T-cell (primary cell): ENCODE measurements around the gene ADGRG6. TPM values are rescaled to one million over a fixed set of nuclear protein-coding genes. Genes with fewer than 3 reads are reported as not detected.

Experiments
- ATAC-seq, 4 experiments: fragments of 200-7000 bp in 3 of 4; fragments of 150-1000 bp in 1 of 4; cut with Tn5 transposase; replicated peaks in 1 of 4; 1 replicate in 3 of 4; 2 replicates in 1 of 4; pipeline ENCODE4 v1.10.0; 2021; ENCODE audit warnings: moderate library complexity in 3 of 4, mild to moderate bottlenecking in 2 of 4, moderate number of reproducible peaks in 1 of 4
- CTCF ChIA-PET, 2 donors: fragments of 300-600 bp; sonication (Branson Sonifier 250); formaldehyde crosslinking; loops; one replicate each; lab custom pipeline; 2022; ENCODE audit warnings: antibody characterized with exemption in 2 of 2; lab: Charles Lee
- POLR2A ChIA-PET, 2 donors: fragments of 300-600 bp; sonication (Branson Sonifier 250); formaldehyde crosslinking; loops; one replicate each; lab custom pipeline; 2022; ENCODE audit warnings: antibody characterized with exemption in 2 of 2; lab: Charles Lee
- DNase-seq, 35 experiments: peaks; one replicate each; pipeline versions ENCODE4 v3.0.0 to v3.0.0-alpha.2; 2013 to 2023
- H3K27ac ChIP-seq: one replicate; pipeline ENCODE4 v1.5.1; 2013; ENCODE audit warnings: low read length
- H3K27me3 ChIP-seq, 2 experiments: replicated peaks in 1 of 2; 1 replicate in 1 of 2; 2 replicates in 1 of 2; pipeline versions ENCODE4 v1.6.1 to v1.7.0; 2013; ENCODE audit warnings: low read length in 1 of 2, mixed read lengths in 1 of 2; ENCODE audit not compliant: control insufficient read depth in 2 of 2, insufficient read depth in 2 of 2; ENCODE audit errors: extremely low read depth in 1 of 2
- H3K36me3 ChIP-seq, 2 donors: 1 replicate in 1 of 2; 2 replicates in 1 of 2; pipeline versions ENCODE4 v1.6.1 to v1.7.0; 2013; ENCODE audit warnings: low read length in 1 of 2; ENCODE audit not compliant: control insufficient read depth in 2 of 2, insufficient read depth in 1 of 2; ENCODE audit errors: extremely low read depth in 1 of 2
- H3K4me1 ChIP-seq, 2 experiments: 1 replicate in 1 of 2; 2 replicates in 1 of 2; pipeline versions ENCODE4 v1.6.1 to v1.7.0; 2013; ENCODE audit warnings: low read length in 2 of 2, mixed read lengths in 1 of 2; ENCODE audit not compliant: insufficient read depth in 2 of 2, control insufficient read depth in 1 of 2; ENCODE audit errors: extremely low read depth in 1 of 2
- H3K4me3 ChIP-seq, 2 donors: 1 replicate in 1 of 2; 2 replicates in 1 of 2; pipeline versions ENCODE4 v1.5.1 to v1.7.0; 2013; ENCODE audit warnings: mild to moderate bottlenecking in 2 of 2, low read length in 1 of 2, moderate library complexity in 1 of 2; ENCODE audit not compliant: control insufficient read depth in 1 of 2; ENCODE audit errors: extremely low read depth in 1 of 2
- H3K9me3 ChIP-seq: 2 replicates; pipeline ENCODE4 v1.7.0; 2013
- H3K27ac Mint-ChIP-seq, 2 donors: one replicate each; pipeline ENCODE4 v1.8.0; 2020 to 2021; ENCODE audit warnings: mild to moderate bottlenecking in 2 of 2, mixed read lengths in 2 of 2
- H3K27me3 Mint-ChIP-seq, 2 donors: one replicate each; pipeline ENCODE4 v1.8.0; 2021 to 2022; ENCODE audit warnings: mixed read lengths in 2 of 2
- H3K36me3 Mint-ChIP-seq: one replicate; pipeline ENCODE4 v1.8.0; 2021; ENCODE audit warnings: mixed read lengths
- H3K4me1 Mint-ChIP-seq, 3 donors: one replicate each; pipeline ENCODE4 v1.8.0; 2020 to 2022; ENCODE audit warnings: mixed read lengths in 3 of 3, mild to moderate bottlenecking in 1 of 3
- H3K4me3 Mint-ChIP-seq, 3 donors: one replicate each; pipeline ENCODE4 v1.8.0; 2020 to 2022; ENCODE audit warnings: mild to moderate bottlenecking in 3 of 3, mixed read lengths in 3 of 3, moderate library complexity in 3 of 3
- H3K9me3 Mint-ChIP-seq, 3 donors: one replicate each; pipeline ENCODE4 v1.8.0; 2020 to 2022; ENCODE audit warnings: mixed read lengths in 3 of 3
- WGBS: methylation state at CpG from one replicate; pipeline ENCODE4 v1.1.5; 2013; ENCODE audit warnings: missing lambda C conversion rate; ENCODE audit not compliant: insufficient coverage; 5-methylcytosine and 5-hydroxymethylcytosine counted together
- total RNA-seq, 35 experiments: library from RNA in 6 of 35; stranded (reverse) in 6 of 35; fragments of 120-200 nt in 1 of 35; gene quantifications; one replicate each; pipeline versions ENCODE4 v1.2.1 to v1.2.4 and lab custom pipeline; 2013 to 2026

Gene ADGRG6
- total RNA-seq, 5 donors from 2014 or later (not counting 1 experiment from before 2014, with no cell fraction given): 0.51 to 0.89 (median 0.61) TPM

- peaks cover 0 to 3% of the 10 kb centered on the region in 2 experiments for H3K27me3 ChIP-seq
- H3K9me3 Mint-ChIP-seq: no peaks in the 10 kb centered on the region
- H3K27me3 Mint-ChIP-seq: peaks cover 0 to 7% of the 10 kb centered on the region in 2 donors
- H3K4me3 Mint-ChIP-seq: no peak overlapping the region
- WGBS: no CpG with 5 or more reads among the region's 1 CpG
- H3K4me1 Mint-ChIP-seq: peaks cover 6 to 17% (median 13%) of the 10 kb centered on the region in 3 donors
- H3K9me3 ChIP-seq: no peaks in the 10 kb centered on the region
- H3K4me3 ChIP-seq: no peak overlapping the region
- ATAC-seq (no peak), DNase-seq (no peak)
- no peak overlapping the region for H3K27ac Mint-ChIP-seq
- H3K4me1 ChIP-seq: peaks cover 3 to 16% of the 10 kb centered on the region in 2 experiments
- H3K36me3 Mint-ChIP-seq: no peaks in the 10 kb centered on the region
- H3K36me3 ChIP-seq: no peaks in the 10 kb centered on the region
- POLR2A ChIA-PET: no interaction called here
- no peak overlapping the region for H3K27ac ChIP-seq
- CTCF ChIA-PET: interaction anchor here in 1 of 2 donors (1.3 kb wide), 1 partner anchor 33 kb away, joined by 4 read pairs; no protein-coding TSS in a partner anchor
Measured at GRCh38 chr6:142356884-142357225, 55.0 kb downstream of the ADGRG6 start.

DNA sequence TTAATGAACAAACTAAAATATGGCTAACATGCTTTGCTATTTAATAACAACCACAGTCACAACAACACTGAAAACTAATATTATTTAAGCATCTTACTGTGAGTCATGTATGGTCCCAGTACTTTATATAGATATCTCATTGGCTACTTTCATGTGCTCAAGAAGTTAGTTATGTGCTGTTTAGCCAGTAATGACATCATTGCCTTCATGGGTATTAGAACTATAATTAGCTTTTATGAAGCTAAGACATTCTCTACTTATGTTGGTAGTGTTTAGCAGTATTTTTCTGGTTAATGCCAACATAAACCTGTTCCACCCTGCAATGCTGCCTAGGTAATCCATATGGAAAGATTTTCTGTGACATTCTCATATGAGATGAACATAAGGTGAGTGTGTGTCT is 56.1 kb downstream of the ADGRG6 start:
- ATAC-seq: no peak
- Mint-ChIP-seq H3K36me3 (no peaks in the 10 kb centered on the region), H3K4me1 (peaks cover 6 to 17% (median 13%) of the 10 kb centered on the region in 3 donors), H3K9me3 (no peaks in the 10 kb centered on the region), H3K4me3 (no peak overlapping the region), H3K27ac (no peak overlapping the region), H3K27me3 (peaks cover 0 to 7% of the 10 kb centered on the region in 2 donors)
- ChIA-PET POLR2A (no interaction called here), CTCF (no interaction called here)
- H3K9me3 ChIP-seq: no peaks in the 10 kb centered on the region
- H3K27me3 ChIP-seq: peaks cover 0 to 3% of the 10 kb centered on the region in 2 experiments
- no peak for DNase-seq
- no peaks in the 10 kb centered on the region for H3K36me3 ChIP-seq
- H3K4me3 ChIP-seq: no peak overlapping the region
- no peak overlapping the region for H3K27ac ChIP-seq
- H3K4me1 ChIP-seq: peaks cover 3 to 16% of the 10 kb centered on the region in 2 experiments

DNA sequence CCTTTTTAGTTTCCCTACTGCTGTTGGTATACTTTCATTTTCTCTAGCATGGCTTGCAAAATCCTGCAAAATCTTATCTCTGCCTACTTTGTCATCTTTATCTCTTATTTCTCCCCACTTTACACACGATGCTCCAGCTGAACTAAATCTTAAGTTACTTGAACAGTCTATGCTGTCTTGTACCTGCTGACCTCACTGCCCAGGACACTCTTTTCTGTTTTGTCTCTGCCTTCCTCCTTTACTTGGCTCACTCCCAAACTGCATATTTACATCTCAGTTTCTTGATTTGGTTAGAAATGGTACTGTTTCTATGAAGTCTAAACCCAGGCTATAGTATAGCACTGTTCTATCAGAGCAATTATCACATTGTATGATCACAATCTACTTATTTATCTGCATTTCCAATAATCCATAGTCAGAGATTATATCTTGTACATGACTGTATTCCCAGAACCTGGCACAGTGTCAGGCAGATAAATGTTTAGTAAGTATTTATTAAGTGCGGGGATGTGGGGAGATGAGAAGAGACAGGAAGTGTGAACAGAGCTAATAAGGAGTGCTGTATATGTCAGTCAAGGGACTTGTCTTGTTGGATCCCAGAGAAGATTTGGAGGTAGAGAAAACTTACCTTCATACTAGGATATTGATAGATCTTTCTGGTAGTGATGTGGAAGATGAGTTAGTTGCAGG is 57.6 kb downstream of the ADGRG6 start:
- Histone ChIP-seq H3K4me3 (no peak overlapping the region), H3K36me3 (no peaks in the 10 kb centered on the region), H3K27me3 (peaks cover 0 to 3% of the 10 kb centered on the region in 2 experiments), H3K9me3 (no peaks in the 10 kb centered on the region), H3K27ac (no peak overlapping the region), H3K4me1 (peaks cover 3 to 16% of the 10 kb centered on the region in 2 experiments)
- DNase-seq (no peak), ATAC-seq (no peak)
- Mint-ChIP-seq H3K4me1 (peaks cover 6 to 17% (median 13%) of the 10 kb centered on the region in 3 donors), H3K36me3 (no peaks in the 10 kb centered on the region), H3K4me3 (no peak overlapping the region), H3K27me3 (peaks cover 0 to 5% of the 10 kb centered on the region in 2 donors), H3K27ac (no peak overlapping the region), H3K9me3 (no peaks in the 10 kb centered on the region)
- ChIA-PET CTCF (no interaction called here), POLR2A (no interaction called here)
- 75% methylated on average over 2 of the region's 2 CpGs for WGBS

- Mint-ChIP-seq H3K27ac (no peak overlapping the region), H3K4me3 (no peak overlapping the region), H3K36me3 (no peaks in the 10 kb centered on the region), H3K9me3 (no peaks in the 10 kb centered on the region), H3K27me3 (peaks cover 5 to 8% of the 10 kb centered on the region in 2 donors), H3K4me1 (peaks cover 1 to 8% (median 5%) of the 10 kb centered on the region in 3 donors)
- POLR2A ChIA-PET: no interaction called here
- H3K27me3 ChIP-seq: peaks cover 0 to 3% of the 10 kb centered on the region in 2 experiments
- no peak for DNase-seq
- ATAC-seq: no peak
- no peak overlapping the region for H3K4me3 ChIP-seq
- H3K4me1 ChIP-seq: peaks cover 0 to 6% of the 10 kb centered on the region in 2 experiments
- CTCF ChIA-PET: interaction anchor here in 1 of 2 donors (0.6 kb wide), 1 partner anchor 508 kb away, joined by 3 read pairs; no protein-coding TSS in a partner anchor
- H3K27ac ChIP-seq: no peak overlapping the region
- H3K9me3 ChIP-seq: no peaks in the 10 kb centered on the region
- WGBS: 87% methylated on average over 5 of the region's 5 CpGs
- H3K36me3 ChIP-seq: no peaks in the 10 kb centered on the region
Measured at GRCh38 chr6:142361345-142361744, 59.5 kb downstream of the ADGRG6 start.

DNA sequence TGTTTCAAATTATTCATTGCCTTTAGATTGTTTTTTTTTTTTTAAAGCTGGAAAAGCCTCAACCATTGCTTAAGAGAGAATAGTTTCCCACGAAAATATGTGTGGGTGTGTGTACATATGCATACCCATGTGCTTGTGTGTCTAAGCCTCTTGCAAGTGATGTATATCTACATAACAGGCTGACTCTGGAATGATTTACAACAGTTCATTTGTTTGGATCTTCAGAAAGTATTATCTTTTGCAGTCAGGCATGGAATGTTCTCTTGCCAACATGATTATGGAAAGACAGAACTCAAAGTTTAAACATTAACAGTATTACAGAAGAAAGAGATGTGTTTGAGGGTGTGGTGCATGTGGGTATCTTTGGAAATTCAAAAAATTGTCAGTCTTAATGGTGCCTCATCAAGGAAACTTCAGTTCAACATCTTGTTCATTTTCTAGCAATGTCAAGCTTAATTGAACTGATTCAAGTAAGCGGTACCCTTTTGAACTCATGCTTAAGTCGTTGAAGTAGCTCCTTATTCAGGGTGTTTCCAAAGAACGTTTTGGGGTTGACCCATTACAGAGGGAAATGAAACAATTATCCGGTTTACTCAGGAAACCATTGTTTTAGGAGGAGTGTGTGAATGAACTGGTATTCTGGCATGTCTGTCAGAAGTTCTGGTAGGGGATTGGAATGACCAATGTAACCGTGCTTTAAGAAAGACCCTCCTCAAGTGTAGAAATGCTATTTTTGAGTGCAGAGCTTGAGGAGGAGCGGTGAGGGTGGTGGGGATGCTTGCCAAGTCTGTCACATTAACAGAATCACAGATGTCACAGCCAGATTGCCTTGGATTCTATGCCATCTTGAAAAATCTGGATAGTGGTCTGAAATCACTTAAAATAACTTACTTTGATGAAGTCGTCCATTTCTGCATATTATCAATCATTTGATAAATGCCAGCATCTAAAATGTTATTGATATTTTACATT is 60.3 kb downstream of the ADGRG6 start:
- Histone ChIP-seq H3K4me3 (no peak overlapping the region), H3K36me3 (no peaks in the 10 kb centered on the region), H3K4me1 (peaks cover 0 to 5% of the 10 kb centered on the region in 2 experiments), H3K27me3 (peaks cover 0 to 3% of the 10 kb centered on the region in 2 experiments), H3K9me3 (no peaks in the 10 kb centered on the region), H3K27ac (no peak overlapping the region)
- ChIA-PET CTCF (interaction anchor here (0.6 to 0.7 kb wide), 2 partner anchors 10 to 508 kb away, joined by 3 read pairs; no protein-coding TSS in a partner anchor), POLR2A (no interaction called here)
- 83% methylated on average over 5 of the region's 8 CpGs for WGBS
- H3K9me3 Mint-ChIP-seq: no peaks in the 10 kb centered on the region
- H3K4me3 Mint-ChIP-seq: no peak overlapping the region
- no peak for DNase-seq
- no peak for ATAC-seq
- peaks cover 5 to 9% of the 10 kb centered on the region in 2 donors for H3K27me3 Mint-ChIP-seq
- no peaks in the 10 kb centered on the region for H3K36me3 Mint-ChIP-seq
- H3K27ac Mint-ChIP-seq: no peak overlapping the region
- peaks cover 0 to under 1% (median 0%) of the 10 kb centered on the region in 3 donors for H3K4me1 Mint-ChIP-seq

DNA sequence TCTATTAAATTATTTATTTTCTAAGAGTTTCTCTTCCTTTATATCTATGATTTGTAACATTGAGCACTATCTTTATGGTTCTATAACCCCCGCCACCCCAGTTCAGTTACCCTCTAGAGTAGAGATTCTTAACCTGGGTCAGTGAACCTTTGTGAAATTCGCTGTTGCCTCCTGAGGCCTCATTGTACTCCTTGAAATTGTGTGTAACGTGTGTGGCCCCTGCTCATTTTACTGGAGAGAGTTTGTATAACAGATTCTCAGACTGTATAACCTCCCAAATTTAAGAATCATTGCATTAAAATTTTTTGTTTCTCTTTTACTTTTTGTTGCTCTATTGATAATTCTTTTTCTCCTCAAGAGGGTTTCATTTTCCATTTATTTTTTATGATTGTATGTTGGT is 65.3 kb downstream of the ADGRG6 start:
- no peaks in the 10 kb centered on the region for H3K36me3 ChIP-seq
- POLR2A ChIA-PET: no interaction called here
- H3K4me1 ChIP-seq: no peaks in the 10 kb centered on the region
- Mint-ChIP-seq H3K36me3 (no peaks in the 10 kb centered on the region), H3K4me1 (no peaks in the 10 kb centered on the region), H3K27ac (no peak overlapping the region), H3K27me3 (peaks cover 5 to 9% of the 10 kb centered on the region in 2 donors), H3K4me3 (no peak overlapping the region), H3K9me3 (no peaks in the 10 kb centered on the region)
- CTCF ChIA-PET: interaction anchor here in 1 of 2 donors (0.7 kb wide), 1 partner anchor 211 kb away, joined by 3 read pairs; no protein-coding TSS in a partner anchor
- H3K27ac ChIP-seq: no peak overlapping the region
- no peak overlapping the region for H3K4me3 ChIP-seq
- no peaks in the 10 kb centered on the region for H3K9me3 ChIP-seq
- no peak for ATAC-seq
- WGBS: no CpG with 5 or more reads among the region's 3 CpGs
- H3K27me3 ChIP-seq: no peaks in the 10 kb centered on the region
- DNase-seq: no peak
